ENCODE results near the gene SPATA13.

The SPATA13 gene

GRCh38 chr13:24142453-24142852 is 18.1 kb upstream of the SPATA13 start:
- no peak for DNase-seq

GRCh38 chr13:24142886-24143285 is 17.6 kb upstream of the SPATA13 start:
- DNase-seq = no peak

- DNase-seq = no peak
Measured at GRCh38 chr13:24145240-24145639, 15.3 kb upstream of the SPATA13 start.

- DNase-seq = no peak
Measured at GRCh38 chr13:24145674-24146073, 14.8 kb upstream of the SPATA13 start.

- no peak for DNase-seq
Measured at GRCh38 chr13:24146961-24147569, 13.5 kb upstream of the SPATA13 start.

DNA sequence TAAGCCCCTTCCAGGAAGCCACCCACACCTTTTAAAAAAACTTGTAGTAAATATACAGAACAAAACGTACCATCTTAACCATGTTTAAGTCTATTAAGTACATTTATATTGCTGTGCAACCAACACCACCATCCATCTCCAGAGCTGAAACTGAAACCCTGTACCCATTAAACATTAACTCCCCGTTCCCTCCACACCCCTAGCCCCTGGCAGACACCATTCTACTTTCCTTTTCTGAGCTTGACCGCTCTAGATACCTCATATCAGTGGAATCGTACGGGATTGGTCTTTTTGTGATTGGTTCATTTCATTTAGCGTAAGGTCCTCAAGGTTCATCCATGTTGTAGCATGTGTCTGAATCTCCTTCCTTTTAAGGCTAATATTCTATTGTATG is 13.0 kb upstream of the SPATA13 start:
- DNase-seq = no peak

- no peak for DNase-seq
Measured at GRCh38 chr13:24148414-24149235, 11.9 kb upstream of the SPATA13 start.

DNA sequence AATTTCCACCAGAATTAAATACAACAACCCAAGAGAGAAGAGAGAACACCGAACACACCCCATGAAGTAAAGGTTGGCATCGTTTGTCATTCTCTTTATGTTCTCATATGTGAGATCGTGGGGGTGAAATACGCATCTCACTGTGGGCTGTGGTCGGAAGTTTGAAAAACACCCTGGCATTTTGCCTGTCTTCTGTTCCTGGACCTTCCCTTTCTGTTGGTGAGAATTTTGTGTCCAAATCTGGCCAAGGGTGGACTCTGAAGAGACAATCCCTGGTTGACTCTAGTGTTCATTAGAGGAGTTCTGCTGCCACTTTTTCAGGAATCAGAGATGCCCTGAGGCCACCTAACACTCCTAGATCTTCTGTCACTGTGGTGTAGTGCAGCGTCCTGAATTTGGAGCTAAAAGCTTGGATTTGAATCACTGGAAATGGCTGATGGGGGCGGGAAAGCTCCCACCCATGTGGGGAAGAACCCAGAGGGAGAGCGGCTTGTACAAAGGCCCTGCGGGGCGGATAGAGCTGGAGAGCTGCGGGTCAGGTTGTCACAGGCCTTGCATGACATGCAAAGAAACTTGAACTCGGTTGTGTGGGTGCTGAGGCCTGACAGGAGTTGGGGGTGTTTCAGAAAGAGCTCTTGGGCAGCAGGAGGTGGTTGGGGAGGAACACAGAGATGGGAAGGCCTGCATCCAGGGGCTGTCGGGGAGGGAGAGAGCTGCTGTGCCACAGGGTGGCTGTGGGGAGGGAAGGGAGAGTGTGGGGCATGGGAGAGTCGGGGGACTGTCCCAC is 11.1 kb upstream of the SPATA13 start:
- no peak for DNase-seq

DNA sequence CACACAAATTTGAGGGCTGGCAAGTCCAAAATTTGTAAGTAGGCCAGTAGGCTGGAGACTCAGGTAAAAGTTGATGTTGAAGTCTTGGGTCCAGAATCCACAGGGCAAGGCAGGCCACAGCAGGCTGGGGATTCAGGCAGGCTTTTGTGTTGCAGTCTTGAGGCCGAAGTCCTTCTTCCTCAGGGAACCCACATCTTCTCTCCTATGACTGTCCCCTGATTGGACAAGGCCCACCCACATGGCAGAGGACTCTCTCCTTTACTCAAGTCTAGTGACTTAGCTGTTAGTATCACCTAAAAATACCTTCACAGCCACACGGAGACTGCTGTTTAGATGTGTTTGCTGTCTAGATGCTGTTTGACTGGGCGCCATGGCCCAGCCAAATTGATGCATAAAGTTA is 9.9 kb upstream of the SPATA13 start:
- DNase-seq = no peak

DNA sequence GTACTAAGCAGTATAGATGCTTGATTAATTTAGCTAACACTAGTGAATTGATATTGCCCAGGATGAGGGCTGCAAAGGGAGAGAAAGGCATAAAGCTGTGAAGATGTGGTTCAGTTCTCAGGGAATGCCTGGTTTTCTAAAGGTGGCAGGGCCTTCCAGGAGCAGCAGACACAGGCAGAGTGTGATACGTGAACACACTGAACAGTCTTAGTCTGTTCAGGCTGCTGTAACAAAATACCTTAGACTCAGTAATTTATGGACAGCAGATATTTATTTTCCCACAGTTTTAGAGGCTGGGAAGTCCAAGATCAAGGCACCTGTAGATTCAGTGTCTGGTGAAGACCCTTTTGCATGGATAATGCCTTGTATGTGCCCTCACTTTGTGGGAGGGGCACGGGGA is 8.7 kb upstream of the SPATA13 start:
- no peak for DNase-seq

GRCh38 chr13:24152292-24153214 is 8.0 kb upstream of the SPATA13 start:
- DNase-seq = no peak

DNA sequence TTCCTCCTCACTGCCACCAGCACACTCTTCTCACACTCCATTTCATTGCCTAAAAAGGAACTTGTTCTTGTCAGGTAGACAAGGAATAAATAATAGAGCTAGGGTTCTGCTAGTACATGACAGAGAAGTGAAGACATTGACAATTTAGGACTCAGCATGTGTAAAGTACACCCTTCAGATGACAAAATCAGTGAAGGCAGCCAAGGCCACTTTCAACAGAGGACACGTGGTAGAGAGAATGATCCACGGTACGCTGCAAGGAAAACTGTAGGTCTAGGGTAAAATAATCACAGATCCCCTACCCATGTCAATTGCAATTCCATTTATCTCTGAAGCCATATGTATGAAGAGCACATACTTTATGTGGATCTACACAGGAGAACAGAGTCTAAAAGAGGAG is 7.2 kb upstream of the SPATA13 start:
- DNase-seq = no peak

GRCh38 chr13:24153979-24154701 is 6.4 kb upstream of the SPATA13 start:
- no peak for DNase-seq

DNA sequence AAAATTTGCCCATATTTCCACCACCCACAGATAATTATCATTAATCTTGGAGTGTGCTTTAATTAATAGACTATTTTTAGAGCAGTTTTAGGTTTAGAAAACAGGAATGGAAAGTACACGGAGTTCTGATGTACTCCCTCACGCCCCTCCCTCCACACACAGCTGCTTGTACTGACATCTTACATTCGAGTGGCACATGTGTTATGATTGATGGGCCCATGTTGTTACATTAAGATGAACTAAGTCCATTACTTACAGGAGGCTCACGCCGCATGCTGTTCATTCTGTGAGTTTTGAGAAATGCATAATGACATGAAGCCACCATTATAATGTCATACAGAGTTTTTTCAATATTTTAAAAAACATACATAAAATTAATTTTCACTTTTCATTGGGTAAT is 1.2 kb upstream of the SPATA13 start:
- no peak for DNase-seq

- peak; percentile 46 for DNase-seq
Measured at GRCh38 chr13:24161010-24161775, 673 bp downstream of the SPATA13 start.

DNA sequence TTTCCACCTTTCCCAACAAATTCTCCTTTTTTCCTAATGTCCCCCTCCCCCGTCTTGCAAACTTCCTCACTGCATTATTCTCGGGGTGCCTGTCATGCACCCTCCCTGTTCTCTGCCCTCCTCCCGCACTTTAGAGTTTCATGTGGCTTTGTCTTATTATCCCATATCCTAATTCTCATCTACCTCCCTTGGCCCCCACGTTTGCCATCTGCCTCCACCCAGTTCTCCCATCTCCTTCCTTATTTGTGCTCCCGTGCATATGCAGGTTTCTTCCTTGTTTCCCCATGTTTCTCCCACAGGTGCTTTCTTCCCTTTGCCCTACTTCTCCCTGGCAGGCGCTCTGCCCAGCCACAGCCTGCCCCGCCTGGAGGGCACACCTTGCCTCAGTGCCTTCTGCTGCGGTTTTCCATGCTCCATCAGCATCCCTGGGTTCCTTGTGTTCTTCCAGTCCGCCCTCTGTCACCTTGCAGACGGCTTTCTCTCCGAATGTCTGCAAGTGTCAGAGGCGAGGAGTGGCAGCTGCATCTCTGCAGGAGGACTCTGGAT is 1.5 kb downstream of the SPATA13 start:
- DNase-seq = no peak

DNA sequence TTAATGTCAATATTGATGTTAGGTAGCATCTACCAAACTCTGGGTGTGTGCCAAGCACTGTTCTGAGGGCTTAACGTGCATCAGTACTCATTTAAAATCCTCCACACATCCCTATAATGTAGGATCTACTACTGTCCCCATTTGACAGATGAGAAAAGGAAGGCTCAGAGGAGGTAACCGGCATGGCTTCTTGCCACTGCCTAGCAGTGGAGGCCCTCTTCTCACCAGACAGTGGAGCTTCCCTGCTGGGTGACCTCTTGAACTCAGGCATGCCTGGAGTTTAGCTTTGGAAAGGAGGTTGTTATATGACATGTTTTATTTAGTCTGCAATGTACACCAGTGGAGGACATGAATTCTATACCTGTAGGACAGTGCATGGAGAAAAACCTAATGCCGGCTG is 2.1 kb downstream of the SPATA13 start:
- DNase-seq = no peak

DNA sequence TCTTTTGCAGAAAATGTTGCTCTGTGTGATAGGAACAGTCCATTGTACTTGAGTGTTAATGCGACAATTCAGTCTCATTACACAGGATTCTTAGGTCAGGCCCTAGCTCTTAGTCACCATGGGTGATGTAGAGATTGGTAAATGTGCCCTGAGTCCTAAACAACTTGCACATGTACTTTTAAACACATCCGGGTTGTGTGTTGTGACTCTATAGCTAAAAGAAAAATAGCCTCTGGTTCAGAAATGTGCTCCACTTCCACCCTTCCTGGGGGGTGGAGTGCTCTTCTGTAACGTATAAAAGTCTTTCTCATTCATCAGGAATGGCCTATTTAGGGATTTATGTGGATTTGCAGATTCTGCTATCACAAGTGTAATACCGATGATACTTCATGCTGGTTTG is 5.2 kb downstream of the SPATA13 start:
- no peak for DNase-seq

DNA sequence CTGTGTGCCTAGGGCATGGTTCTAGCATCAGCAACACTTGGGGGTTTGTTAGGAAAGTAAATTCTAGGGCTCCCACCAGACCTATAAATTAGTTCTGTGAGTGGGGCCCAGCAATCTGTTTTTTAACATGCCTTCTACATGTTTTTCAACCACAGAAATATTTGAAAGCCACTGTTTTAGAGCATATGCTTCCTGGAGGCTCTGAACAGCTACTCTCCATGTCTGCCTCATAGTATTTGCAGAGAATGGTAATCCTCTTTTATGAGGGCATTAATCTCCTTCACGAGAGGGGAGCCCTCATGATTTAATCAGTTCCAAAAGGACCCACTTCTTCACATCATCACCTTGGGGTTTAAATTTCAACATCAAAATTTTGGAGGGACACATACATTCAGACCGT is 6.0 kb downstream of the SPATA13 start:
- DNase-seq = no peak

GRCh38 chr13:24167666-24168391 is 7.3 kb downstream of the SPATA13 start:
- no peak for DNase-seq
